G401 (cell line): ENCODE results near the gene CLEC3B. TPM values are rescaled to one million over a fixed set of nuclear protein-coding genes. Genes with fewer than 3 reads are reported as not detected.
"Not testable (repeated sequence)": the region's sequence is repeated elsewhere in the genome, so short reads cannot be mapped to it uniquely, and the experiment has no call there.

Experiments
- DNase-seq: peaks from one replicate; pipeline ENCODE4 v3.0.0-alpha.2; 2015; ENCODE audit warnings: low spot score
- in situ Hi-C: cut with HindIII; loops from 2 replicates; pipeline ENCODE4 v1.10.0; 2016; ENCODE audit warnings: low sequenced_read_pairs, mixed read lengths
- total RNA-seq: library from RNA; depleted of rRNA; stranded (reverse); fragments of >200 nt; shearing (Covaris generic); gene quantifications from 2 replicates; pipeline ENCODE4 v1.2.3, GENCODE V29; 2014

CLEC3B gene
- total RNA-seq, 1 experiment from 2014 or later = not detected

- DNase-seq = no peak
- in situ Hi-C loops = no loop called here
These were observed 33.0 kb downstream of the CLEC3B start for GRCh38 chr3:45059132-45059531.

- in situ Hi-C loops = no loop called here
- DNase-seq = no peak
These were observed 34.2 kb downstream of the CLEC3B start for GRCh38 chr3:45060165-45060892.

GRCh38 chr3:45062697-45063070 is 36.6 kb downstream of the CLEC3B start:
- in situ Hi-C loops = no loop called here
- DNase-seq = no peak

- no peak for DNase-seq
These were observed 38.6 kb downstream of the CLEC3B start for GRCh38 chr3:45064512-45065372.

GRCh38 chr3:45065373-45065720 is 39.2 kb downstream of the CLEC3B start:
- no peak for DNase-seq
- in situ Hi-C loops = no loop called here

More at GRCh38 chr3:45064512-45065372, 38.6 kb downstream of the CLEC3B start:
- in situ Hi-C loops = no loop called here

- DNase-seq = no peak
- in situ Hi-C loops = no loop called here
These were observed 40.2 kb downstream of the CLEC3B start for GRCh38 chr3:45066109-45066801.

- in situ Hi-C loops = no loop called here
These were observed 41.4 kb downstream of the CLEC3B start for GRCh38 chr3:45067486-45067885.

GRCh38 chr3:45067941-45068340 is 41.8 kb downstream of the CLEC3B start:
- in situ Hi-C loops = no loop called here
- DNase-seq = no peak

More at GRCh38 chr3:45067486-45067885, 41.4 kb downstream of the CLEC3B start:
- DNase-seq = no peak

GRCh38 chr3:45071075-45071474 is 45.0 kb downstream of the CLEC3B start:
- DNase-seq = no peak
- in situ Hi-C loops = no loop called here

- in situ Hi-C loops = no loop called here
- DNase-seq = no peak
These were observed 49.9 kb downstream of the CLEC3B start for GRCh38 chr3:45075821-45076625.

GRCh38 chr3:45078256-45078655 is 52.2 kb downstream of the CLEC3B start:
- DNase-seq, in situ Hi-C loops: not testable (repeated sequence)

GRCh38 chr3:45078910-45079522 is 52.9 kb downstream of the CLEC3B start:
- in situ Hi-C loops = no loop called here
- DNase-seq = no peak

- DNase-seq = no peak
- in situ Hi-C loops = no loop called here
These were observed 53.6 kb downstream of the CLEC3B start for GRCh38 chr3:45079715-45080114.

GRCh38 chr3:45080824-45081223 is 54.7 kb downstream of the CLEC3B start:
- in situ Hi-C loops = no loop called here
- DNase-seq = no peak

- no peak for DNase-seq
- in situ Hi-C loops = no loop called here
These were observed 55.5 kb downstream of the CLEC3B start for GRCh38 chr3:45081506-45082141.

- in situ Hi-C loops = no loop called here
- no peak for DNase-seq
These were observed 56.0 kb downstream of the CLEC3B start for GRCh38 chr3:45082142-45082538.

- in situ Hi-C loops = no loop called here
- DNase-seq = no peak
These were observed 56.9 kb downstream of the CLEC3B start for GRCh38 chr3:45083023-45083422.

GRCh38 chr3:45084361-45084760 is 58.3 kb downstream of the CLEC3B start:
- in situ Hi-C loops = no loop called here
- no peak for DNase-seq
